HPDE6-E6E7 (cell line): ENCODE measurements around the gene VWA5A.
A peak's percentile ranks its signal among the peaks of the same experiment; 100 is the strongest.

ENCODE experiments used
- DNase-seq: peaks from one replicate; pipeline ENCODE4 v3.0.0; 2011; ENCODE audit warnings: missing footprints; ENCODE audit errors: extremely low spot score

The VWA5A gene

GRCh38 chr11:124114942-124115781, at the start of gene VWA5A:
Gene VWA5A (plus strand): TSS chr11:124115450. CDS start chr11:124117512, 2,062 bp downstream.
- peak; percentile 87 for DNase-seq

- no peak for DNase-seq
Observed at GRCh38 chr11:124068601-124069110, 46.6 kb upstream of the VWA5A start.

- DNase-seq, result no peak
Observed at GRCh38 chr11:124069429-124070401, 45.5 kb upstream of the VWA5A start.

- DNase-seq, result peak; percentile 34
Observed at GRCh38 chr11:124070915-124071622, 44.2 kb upstream of the VWA5A start.

GRCh38 chr11:124071623-124071948, 43.7 kb upstream of the VWA5A start:
- DNase-seq, result no peak

- no peak for DNase-seq
Observed at GRCh38 chr11:124072147-124072546, 43.1 kb upstream of the VWA5A start.

- no peak for DNase-seq
Observed at GRCh38 chr11:124074554-124074953, 40.7 kb upstream of the VWA5A start.

GRCh38 chr11:124075492-124075840, 39.8 kb upstream of the VWA5A start:
- DNase-seq, result no peak

- no peak for DNase-seq
Observed at GRCh38 chr11:124075841-124076651, 39.2 kb upstream of the VWA5A start.

- no peak for DNase-seq
Observed at GRCh38 chr11:124077266-124077665, 38.0 kb upstream of the VWA5A start.

- DNase-seq, result no peak
Observed at GRCh38 chr11:124078591-124078990, 36.7 kb upstream of the VWA5A start.

- no peak for DNase-seq
Observed at GRCh38 chr11:124079631-124080326, 35.5 kb upstream of the VWA5A start.

- DNase-seq, result peak; percentile 80
Observed at GRCh38 chr11:124080327-124081001, 34.8 kb upstream of the VWA5A start.

- no peak for DNase-seq
Observed at GRCh38 chr11:124081483-124081882, 33.8 kb upstream of the VWA5A start.

GRCh38 chr11:124082371-124082770, 32.9 kb upstream of the VWA5A start:
- no peak for DNase-seq

GRCh38 chr11:124085583-124085982, 29.7 kb upstream of the VWA5A start:
- no peak for DNase-seq

GRCh38 chr11:124085997-124086846, 29.0 kb upstream of the VWA5A start:
- DNase-seq, result no peak

- no peak for DNase-seq
Observed at GRCh38 chr11:124090996-124091395, 24.3 kb upstream of the VWA5A start.

- no peak for DNase-seq
Observed at GRCh38 chr11:124093330-124093729, 21.9 kb upstream of the VWA5A start.
